ENCODE data around the gene BAZ1B. TPM values are rescaled to one million over a fixed set of nuclear protein-coding genes. Genes with fewer than 3 reads are reported as not detected.
A peak's percentile ranks its signal among the peaks of the same experiment; 100 is the strongest.

BAZ1B gene
- total and polyA plus RNA-seq, 4 donors, result 19.9 to 65.0 (median 32.9) TPM

DNA sequence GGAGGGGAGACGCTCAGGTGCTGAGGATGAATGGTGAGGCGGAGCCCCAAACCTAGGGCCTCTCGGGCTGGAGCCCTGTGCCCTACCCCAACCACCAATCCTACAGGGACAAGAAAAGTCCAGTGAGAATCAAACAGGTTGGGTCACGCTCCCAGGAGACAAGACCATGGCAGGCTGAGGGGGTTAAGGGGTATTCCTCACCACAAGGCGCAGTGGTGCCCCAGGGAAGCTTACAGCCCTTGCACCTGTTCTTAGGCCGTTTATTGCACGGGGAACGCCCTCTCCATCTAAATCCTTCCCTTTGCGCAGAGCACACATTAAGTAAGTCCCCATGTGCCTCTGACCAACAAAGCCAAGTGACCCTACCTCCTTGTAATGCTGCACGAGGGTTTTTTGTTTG lies 85.0 kb downstream of the BAZ1B start:
- Histone ChIP-seq H3K27ac (ENCODE audit: low read depth in 1 of 2, low read length in 1 of 2) (no peak overlapping the region), H3K9me3 (ENCODE audit: control insufficient read depth in 4 of 4, insufficient read depth in 3 of 4, low read length in 3 of 4) (peaks cover 0 to 6% (median 0%) of the 10 kb centered on the region in 4 donors), H3K9ac (ENCODE audit: insufficient read depth in 1 of 2, low read length in 2 of 2) (no peak overlapping the region), H3K27me3 (ENCODE audit: control insufficient read depth in 3 of 3, insufficient read depth in 3 of 3, low read length in 2 of 3) (peaks cover 0 to 10% (median 9%) of the 10 kb centered on the region in 3 donors), H3K4me1 (ENCODE audit: control insufficient read depth in 5 of 5, insufficient read depth in 5 of 5, low read length in 5 of 5) (peaks cover 0 to 17% (median 9%) of the 10 kb centered on the region in 5 donors), H3K4me3 (no peak overlapping the region), H3K36me3 (ENCODE audit: control insufficient read depth in 4 of 4, insufficient read depth in 4 of 4, low read length in 4 of 4) (peaks cover 4 to 15% (median 11%) of the 10 kb centered on the region in 4 donors)
- TF ChIP-seq, protein P1, sequence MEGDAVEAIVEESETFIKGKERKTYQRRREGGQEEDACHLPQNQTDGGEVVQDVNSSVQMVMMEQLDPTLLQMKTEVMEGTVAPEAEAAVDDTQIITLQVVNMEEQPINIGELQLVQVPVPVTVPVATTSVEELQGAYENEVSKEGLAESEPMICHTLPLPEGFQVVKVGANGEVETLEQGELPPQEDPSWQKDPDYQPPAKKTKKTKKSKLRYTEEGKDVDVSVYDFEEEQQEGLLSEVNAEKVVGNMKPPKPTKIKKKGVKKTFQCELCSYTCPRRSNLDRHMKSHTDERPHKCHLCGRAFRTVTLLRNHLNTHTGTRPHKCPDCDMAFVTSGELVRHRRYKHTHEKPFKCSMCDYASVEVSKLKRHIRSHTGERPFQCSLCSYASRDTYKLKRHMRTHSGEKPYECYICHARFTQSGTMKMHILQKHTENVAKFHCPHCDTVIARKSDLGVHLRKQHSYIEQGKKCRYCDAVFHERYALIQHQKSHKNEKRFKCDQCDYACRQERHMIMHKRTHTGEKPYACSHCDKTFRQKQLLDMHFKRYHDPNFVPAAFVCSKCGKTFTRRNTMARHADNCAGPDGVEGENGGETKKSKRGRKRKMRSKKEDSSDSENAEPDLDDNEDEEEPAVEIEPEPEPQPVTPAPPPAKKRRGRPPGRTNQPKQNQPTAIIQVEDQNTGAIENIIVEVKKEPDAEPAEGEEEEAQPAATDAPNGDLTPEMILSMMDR (IDR thresholded peaks at IDR 0.05; ENCODE audit: control extremely low read depth, extremely low read depth), result no peak
- WGBS, 2 donors, result 84 to 90% methylated on average over 10 of the region's 10 CpGs
- no peak for DNase-seq
- no peak for ATAC-seq (ENCODE audit: insufficient read depth, low FRiP score)

DNA sequence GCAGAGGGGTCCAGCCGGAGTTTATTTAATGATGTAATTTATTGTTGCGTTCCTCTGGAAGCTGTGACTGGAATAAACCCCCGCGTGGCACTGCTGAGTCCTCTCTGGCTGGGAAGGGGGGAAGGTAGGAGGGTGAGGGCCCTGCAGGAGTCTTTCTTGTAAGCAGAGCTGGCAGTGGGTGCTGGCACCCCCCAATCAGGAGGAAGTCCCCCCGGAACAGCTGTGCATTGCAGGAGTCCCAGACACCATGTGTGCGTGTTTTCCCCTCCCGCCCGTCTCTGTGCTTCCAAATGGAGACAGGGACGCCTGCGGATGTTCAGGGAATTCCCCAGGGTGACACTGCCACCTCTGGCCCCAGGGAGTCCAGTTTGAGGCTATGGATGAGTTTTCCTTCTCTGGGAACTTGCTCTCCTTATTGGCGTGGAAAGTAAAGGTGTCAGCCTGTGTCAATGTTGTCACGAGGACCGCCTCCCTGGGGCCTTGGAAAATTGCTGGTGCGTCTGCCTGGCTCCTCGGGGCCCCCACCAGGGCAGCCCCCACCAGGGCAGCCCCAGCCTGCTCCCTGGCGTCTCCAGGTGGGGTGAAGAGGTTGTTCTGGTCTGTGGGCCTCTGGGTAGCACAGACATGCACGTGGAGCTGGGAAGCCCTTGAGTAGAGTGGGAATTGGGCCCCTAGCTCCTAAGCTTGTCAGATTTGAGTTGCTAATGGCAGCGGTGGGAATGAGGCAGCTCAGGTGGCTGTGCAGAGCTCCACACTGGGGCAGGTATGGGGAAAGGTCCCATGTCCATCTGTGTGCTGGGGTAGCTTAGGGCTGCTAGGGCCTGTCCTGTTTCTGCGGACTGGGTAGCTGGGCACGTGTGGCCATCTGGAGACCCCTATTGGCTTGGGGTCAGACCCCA lies 85.8 kb downstream of the BAZ1B start:
- 59 to 65% methylated on average over 20 of the region's 20 CpGs for WGBS, 2 donors
- Histone ChIP-seq H3K27ac (ENCODE audit: low read depth in 1 of 2, low read length in 1 of 2) (no peak overlapping the region), H3K9ac (ENCODE audit: insufficient read depth in 1 of 2, low read length in 2 of 2) (no peak overlapping the region), H3K9me3 (ENCODE audit: control insufficient read depth in 4 of 4, insufficient read depth in 3 of 4, low read length in 3 of 4) (peaks cover 0 to 6% (median 0%) of the 10 kb centered on the region in 4 donors), H3K36me3 (ENCODE audit: control insufficient read depth in 4 of 4, insufficient read depth in 4 of 4, low read length in 4 of 4) (peaks cover 0 to 11% (median 5%) of the 10 kb centered on the region in 4 donors), H3K4me3 (no peak overlapping the region), H3K27me3 (ENCODE audit: control insufficient read depth in 3 of 3, insufficient read depth in 3 of 3, low read length in 2 of 3) (peaks cover 0 to 10% (median 9%) of the 10 kb centered on the region in 3 donors), H3K4me1 (ENCODE audit: control insufficient read depth in 5 of 5, insufficient read depth in 5 of 5, low read length in 5 of 5) (peaks cover 0 to 17% (median 9%) of the 10 kb centered on the region in 5 donors)
- ATAC-seq (ENCODE audit: insufficient read depth, low FRiP score) (no peak), DNase-seq (peak in 2 of 3 donors; percentile 26 to 42)
- TF ChIP-seq, protein P1 (IDR thresholded peaks at IDR 0.05; ENCODE audit: control extremely low read depth, extremely low read depth), result no peak

DNA sequence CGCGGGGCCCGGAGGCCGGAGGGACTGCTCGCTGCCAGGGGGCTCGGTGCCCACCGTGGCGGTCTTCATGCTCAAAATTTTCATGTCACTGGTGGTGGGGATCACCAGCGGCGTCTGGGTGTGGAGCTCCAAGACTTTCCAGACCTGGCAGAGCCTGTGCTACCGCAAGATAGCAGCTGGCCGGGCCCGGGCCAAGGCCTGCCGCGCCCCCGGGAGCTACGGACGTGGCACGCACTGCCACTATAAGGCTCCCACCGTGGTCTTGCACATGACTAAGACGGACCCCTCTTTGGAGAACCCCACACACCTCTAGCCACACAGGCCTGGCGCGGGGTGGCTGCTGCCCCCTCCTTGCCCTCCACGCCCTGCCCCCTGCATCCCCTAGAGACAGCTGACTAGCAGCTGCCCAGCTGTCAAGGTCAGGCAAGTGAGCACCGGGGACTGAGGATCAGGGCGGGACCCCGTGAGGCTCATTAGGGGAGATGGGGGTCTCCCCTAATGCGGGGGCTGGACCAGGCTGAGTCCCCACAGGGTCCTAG lies 86.6 kb downstream of the BAZ1B start:
- H3K36me3 ChIP-seq (ENCODE audit: control insufficient read depth in 4 of 4, insufficient read depth in 4 of 4, low read length in 4 of 4), result peaks cover 0 to 7% (median 3%) of the 10 kb centered on the region in 4 donors
- H3K27ac ChIP-seq (ENCODE audit: low read depth in 1 of 2, low read length in 1 of 2), result no peak overlapping the region
- peaks cover 0 to 17% (median 9%) of the 10 kb centered on the region in 5 donors for H3K4me1 ChIP-seq (ENCODE audit: control insufficient read depth in 5 of 5, insufficient read depth in 5 of 5, low read length in 5 of 5)
- H3K4me3 ChIP-seq, result no peak overlapping the region
- WGBS, 2 donors, result 88 to 93% methylated on average over 28 of the region's 28 CpGs
- TF ChIP-seq, protein P1 (IDR thresholded peaks at IDR 0.05; ENCODE audit: control extremely low read depth, extremely low read depth), result no peak
- no peak for DNase-seq
- H3K9me3 ChIP-seq (ENCODE audit: control insufficient read depth in 4 of 4, insufficient read depth in 3 of 4, low read length in 3 of 4), result peaks cover 0 to 4% (median 0%) of the 10 kb centered on the region in 4 donors
- no peak for ATAC-seq (ENCODE audit: insufficient read depth, low FRiP score)
- no peak overlapping the region for H3K9ac ChIP-seq (ENCODE audit: insufficient read depth in 1 of 2, low read length in 2 of 2)
- H3K27me3 ChIP-seq (ENCODE audit: control insufficient read depth in 3 of 3, insufficient read depth in 3 of 3, low read length in 2 of 3), result peaks cover 0 to 10% (median 9%) of the 10 kb centered on the region in 3 donors
